HG03135 (cell line): ENCODE results near the gene PUS10.
"Not testable (repeated sequence)": the region's sequence is repeated elsewhere in the genome, so short reads cannot be mapped to it uniquely, and the experiment has no call there.

Source experiments
- ATAC-seq: cut with Tn5 transposase; IDR thresholded peaks from one replicate; pipeline ENCODE4 v1.9.1; 2021; ENCODE audit warnings: mild to moderate bottlenecking, moderate library complexity; ENCODE audit not compliant: unreplicated experiment

PUS10 gene, protein sequence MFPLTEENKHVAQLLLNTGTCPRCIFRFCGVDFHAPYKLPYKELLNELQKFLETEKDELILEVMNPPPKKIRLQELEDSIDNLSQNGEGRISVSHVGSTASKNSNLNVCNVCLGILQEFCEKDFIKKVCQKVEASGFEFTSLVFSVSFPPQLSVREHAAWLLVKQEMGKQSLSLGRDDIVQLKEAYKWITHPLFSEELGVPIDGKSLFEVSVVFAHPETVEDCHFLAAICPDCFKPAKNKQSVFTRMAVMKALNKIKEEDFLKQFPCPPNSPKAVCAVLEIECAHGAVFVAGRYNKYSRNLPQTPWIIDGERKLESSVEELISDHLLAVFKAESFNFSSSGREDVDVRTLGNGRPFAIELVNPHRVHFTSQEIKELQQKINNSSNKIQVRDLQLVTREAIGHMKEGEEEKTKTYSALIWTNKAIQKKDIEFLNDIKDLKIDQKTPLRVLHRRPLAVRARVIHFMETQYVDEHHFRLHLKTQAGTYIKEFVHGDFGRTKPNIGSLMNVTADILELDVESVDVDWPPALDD

DNA sequence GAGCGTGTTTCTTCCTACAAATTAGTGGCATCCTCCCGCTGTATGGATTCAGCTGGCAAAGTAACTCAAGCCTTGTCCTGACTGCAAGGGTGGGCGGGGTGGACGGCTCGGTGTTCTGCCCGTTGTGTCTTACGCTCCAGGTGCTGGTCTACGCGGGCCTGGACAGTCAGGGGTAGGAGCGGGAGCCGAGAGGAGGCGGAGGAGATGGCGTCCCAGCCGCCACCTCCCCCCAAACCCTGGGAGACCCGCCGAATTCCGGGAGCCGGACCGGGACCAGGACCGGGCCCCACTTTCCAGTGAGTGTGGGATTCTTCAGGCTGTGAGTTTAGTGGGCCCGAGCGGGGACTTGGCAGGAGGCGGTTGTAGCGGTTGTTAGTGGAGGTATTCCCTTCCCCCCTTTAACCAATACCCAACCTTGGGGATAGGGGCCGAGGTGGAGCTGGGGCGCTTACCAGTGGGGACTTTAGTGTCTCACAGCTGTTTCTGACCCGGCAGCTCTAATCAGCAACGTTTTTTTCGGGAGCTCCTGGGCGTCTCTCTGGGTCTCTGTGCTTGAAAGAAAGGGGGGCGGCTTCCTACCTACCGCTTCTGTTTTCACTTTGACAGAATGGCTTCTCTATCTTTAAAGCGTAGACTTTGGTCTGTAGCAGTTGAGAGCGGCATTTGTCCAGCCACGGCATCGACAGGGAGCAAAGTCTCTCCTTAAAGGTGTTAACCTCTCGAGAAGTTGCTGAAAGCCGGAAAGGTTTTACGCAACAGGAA lies at the start of gene PUS10, which contains the start of gene PEX13:
Gene PUS10, minus strand, starts transcription at position 700 of the 762 bp plus-strand sequence. CDS start 6,365 bp downstream, outside the sequence.
Gene PEX13, plus strand, starts transcription at position 165 of the 762 bp plus-strand sequence. Its CDS starts 40 bp downstream, at position 205.
- peak; percentile 72 for ATAC-seq

DNA sequence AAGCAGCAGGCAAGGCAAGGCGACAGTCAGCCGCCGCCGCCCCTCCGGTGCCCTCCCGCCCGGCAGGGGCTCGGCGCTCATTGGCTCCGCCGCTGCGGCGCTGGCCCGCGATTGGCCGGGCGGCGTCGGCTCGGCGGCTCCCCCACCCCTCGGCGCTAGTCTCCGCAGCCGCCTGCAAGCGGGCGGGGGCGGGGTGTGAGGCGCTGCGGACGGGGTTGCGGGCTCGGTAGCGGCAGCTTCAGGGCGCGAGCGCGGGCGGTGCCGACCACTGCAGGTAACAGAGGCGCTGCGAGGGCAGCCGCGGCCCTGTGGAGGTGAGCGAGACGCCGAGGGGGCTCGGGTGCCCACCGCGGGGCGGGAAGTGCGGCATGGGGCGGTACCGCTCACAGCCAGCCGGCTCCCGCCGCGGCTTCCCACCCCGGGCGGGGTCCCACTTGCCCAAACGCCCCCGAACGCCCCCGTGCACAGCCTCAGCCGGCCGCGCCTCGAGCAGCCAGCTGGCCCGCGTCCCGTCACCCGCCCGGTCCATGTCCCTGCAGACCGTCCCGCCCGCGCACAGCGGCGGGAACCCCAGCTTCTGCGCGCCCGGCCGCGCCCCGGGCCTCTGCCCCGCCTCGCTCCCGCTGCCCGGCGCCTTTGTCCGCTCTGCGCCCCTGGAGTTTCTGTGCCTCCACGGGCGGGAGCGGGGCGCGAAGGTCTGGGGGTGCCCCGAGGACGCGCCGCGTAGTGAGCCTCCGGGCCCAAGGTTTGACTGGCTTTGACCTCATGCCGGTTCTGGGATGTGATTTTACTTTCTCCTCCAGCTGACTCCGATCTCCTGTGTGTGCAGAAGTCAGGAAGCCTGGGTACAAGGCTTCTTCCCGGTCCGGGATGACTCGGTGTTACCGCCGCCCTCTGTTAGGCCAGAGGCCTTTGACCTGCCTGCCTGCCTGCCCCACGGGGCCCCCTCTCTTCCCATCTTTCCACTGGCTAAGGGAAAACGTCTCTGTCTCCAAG lies 48.0 kb upstream of the PUS10 start, which contains the start of gene SANBR:
Gene SANBR, plus strand, starts transcription at position 158 of the 996 bp plus-strand sequence. CDS start 4,480 bp downstream, outside the sequence.
- peak; percentile 96 for ATAC-seq

DNA sequence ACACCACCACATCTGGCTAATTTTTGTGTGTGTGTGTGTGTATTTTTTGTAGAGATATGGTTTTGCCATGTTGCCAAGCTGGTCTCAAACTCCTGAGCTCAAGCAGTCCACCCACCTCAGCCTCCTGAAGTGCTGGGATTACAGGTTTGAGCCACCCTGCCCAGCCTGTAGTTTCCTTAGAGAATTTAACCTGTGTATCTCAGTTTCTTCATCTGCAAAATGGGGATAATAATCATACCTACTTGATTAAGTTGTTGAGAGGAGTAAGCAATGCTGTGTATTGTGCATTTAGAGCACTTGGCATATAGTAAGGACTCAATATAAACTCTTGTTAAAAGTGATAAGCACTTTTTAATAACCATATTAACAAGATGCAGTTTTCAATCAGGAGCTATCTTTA lies 41.3 kb upstream of the PUS10 start:
- ATAC-seq: no peak

DNA sequence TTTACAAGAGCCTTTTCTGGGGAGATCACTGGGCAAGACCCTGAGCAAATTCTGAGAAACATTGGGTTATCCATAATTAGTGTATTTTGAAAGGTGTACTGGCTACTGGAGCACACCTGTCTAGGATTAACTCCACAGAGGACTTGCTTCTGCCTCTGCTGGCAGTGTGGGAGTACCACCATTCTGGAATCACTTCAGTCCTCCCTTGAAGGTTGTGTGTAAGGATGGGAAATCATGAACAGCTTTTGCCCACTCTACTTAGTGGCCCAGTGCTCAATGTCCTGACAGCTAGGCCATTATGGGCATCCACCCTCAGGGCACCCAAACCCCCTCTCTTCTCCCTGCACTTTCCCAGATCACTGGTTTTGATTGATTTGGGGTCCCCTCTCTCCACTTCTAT lies 39.5 kb upstream of the PUS10 start:
- no peak for ATAC-seq

DNA sequence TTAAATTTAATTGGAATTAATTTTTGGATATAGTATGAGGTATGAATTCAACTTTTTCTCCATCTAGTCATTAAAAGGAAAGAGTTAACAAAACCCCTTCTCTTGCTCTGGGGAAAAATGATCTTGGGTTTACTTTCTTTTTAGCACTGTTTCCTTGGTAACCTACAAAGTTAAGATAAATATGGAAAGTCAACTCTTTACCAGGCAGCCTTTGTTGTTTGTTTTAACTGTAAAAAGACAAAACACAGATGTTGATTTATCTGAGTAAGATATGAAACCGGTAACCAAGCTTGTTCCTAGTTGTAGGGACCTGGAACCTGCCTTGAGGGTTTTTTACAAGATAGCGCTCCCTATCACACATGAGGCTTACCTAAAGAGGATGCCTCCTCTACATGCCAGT lies 37.5 kb upstream of the PUS10 start:
- no peak for ATAC-seq

DNA sequence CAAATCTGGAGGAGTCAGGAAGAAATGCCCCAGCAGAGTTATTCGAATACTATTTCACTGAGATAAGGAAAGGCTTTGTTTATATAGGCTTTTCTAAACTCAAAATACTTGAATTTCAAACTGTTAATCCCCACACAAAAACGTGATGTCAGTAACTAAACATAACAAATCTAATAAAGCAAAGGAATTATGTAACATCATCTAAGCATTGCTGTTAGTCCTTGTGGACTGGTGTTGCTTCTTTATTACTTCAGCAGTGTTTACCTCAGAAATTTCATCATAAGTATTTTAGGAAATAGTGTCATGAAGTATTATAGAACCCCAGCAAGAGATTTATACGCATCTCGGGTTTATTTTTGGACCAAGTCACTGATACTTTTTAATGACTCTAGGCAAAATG lies 27.9 kb upstream of the PUS10 start:
- no peak for ATAC-seq

DNA sequence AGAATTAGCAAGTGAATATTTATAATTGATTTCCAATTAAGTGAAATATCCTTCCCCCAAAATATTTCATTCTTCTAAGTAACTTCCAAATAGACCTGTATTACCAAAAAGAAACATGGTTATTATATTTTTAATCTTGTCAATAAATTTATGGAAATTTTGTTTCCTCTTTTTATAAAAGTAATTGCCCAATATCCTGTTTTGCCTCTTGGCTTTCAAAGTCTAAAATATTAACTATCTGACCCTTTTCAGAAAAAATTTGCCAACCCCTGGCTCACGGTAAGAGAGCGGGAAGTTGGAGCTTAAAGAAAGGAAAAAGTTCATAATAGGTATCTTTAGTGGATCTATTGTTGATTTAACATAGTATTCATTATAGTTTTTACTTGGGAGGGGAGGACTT lies 27.2 kb upstream of the PUS10 start:
- ATAC-seq: no peak

DNA sequence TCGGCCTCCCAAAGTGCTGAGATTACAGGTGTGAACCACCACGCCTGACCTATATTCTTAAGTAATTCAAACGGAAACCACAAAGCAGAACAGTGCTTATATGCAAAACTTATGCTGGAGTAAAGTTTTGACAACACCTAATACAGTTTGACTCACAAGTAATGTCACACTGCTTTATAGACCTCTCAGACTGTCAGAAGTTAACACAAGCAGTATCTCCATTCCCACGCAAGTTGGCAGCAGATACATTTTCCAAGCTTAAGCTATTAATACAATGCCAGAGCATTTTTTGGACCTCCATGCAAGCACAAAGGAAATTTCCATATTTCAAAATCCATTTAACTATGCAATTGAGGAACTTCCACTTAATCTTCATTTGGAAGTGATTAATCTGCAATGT lies 26.6 kb upstream of the PUS10 start:
- ATAC-seq: no peak

DNA sequence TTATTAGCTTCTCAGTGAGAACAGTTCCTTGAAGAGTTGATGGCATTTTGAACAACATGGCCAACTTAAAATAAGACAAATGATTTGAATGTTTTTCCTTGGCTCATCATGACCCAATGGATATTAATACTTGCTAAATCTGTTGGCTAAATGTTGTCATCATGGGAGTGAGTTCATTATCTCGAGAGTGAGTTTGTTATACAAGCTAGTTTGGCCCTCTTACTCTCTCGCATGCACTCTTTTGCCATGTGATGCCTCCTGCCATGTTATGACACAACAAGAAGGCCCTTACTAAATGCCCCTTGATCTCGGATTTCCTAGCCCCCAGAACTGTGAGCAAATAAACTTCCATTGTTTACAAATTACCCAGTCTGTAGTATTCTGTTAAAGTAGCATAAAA lies 24.8 kb upstream of the PUS10 start:
- no peak for ATAC-seq

DNA sequence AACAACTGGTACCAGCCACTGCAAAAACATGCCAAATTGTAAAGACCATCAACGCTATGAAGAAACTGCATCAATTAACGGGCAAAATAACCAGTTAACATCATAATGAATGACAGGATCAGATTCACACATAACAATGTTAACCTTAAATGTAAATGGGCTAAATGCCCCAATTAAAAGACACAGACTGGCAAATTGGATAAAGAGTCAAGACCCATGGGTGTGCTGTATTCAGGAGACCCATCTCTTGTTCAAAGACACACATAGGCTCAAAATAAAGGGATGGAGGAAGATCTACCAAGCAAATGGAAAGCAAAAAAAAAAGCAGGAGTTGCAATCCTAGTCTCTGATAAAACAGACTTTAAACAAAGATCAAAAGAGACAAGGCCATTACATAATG lies 18.6 kb upstream of the PUS10 start:
- ATAC-seq: not testable (repeated sequence)

DNA sequence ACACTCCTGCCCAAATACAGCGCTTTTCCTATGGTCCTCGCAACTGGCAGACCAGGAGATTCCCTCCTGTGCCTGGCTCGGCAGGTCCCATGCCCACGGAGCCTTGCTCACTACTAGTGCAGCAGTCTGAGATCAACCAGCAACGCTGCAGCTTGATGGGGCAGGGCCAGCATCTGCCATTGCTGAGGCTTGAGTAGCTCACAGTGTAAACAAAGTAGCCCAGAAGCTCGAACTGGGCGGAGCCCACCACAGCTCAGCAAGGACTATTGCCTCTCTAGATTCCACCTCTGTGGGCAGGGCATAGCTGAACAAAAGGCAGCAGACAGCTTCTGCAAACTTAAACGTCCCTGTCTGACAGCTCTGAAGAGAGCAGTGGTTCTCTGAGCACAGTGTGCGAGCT lies 16.5 kb upstream of the PUS10 start:
- ATAC-seq: not testable (repeated sequence)

DNA sequence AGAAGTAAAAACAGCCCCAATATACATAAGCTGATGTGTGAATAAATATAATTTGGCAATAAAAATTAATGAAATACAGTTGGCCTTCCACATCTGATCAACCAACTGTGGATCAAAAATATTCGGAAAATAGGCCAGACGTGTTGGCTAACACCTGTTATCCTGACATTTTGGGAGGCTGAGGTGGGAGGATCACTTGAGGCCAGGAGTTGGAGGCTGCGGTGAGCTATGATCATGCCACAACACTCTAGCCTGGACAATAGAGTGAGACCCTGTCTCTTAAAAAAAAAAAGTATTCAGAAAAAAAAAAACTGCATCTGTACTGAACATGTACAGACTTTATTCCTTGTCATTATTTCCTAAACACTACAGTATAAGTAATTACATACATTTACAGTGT lies 11.5 kb upstream of the PUS10 start:
- no peak for ATAC-seq

DNA sequence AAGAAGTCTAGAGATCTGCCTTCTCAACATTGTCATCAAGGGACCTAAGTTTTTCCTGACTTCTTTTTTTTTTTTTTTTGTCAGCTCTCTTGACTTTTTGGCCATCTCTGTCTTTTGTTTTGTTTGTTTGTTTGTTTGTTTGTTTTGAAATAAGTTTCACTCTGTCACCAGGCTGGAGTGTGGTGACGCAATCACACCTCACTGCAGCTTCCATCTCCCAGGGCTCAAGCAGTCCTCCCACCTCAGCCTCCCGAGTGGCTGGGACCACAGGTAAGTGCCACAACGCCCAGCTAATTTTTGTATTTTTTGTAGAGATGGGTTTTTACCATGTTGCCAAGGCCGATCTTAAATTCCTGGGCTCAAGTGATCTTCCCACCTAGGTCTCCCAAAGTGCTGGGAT lies 5.6 kb upstream of the PUS10 start:
- ATAC-seq: no peak

DNA sequence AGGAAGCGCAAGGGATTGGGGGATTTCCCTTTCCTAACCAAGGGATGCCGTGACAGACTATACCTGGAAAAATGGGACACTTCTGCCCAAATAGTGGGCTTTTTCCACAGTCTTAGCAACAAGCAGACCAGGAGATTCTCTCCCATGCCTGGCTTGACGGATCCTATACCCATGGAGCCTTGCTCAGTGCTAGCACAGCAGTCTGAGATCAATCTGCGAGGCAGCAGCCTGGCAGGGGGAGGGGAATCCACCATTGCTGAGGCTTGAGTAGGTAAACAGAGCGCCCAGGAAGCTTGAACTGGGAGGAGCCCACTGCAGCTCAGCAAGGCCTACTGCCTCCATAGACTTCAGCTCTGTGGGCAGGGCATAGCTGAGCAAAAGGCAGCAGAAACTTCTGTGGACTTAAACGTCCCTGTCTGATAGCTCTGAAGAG lies 3.2 kb upstream of the PUS10 start:
- no peak for ATAC-seq

DNA sequence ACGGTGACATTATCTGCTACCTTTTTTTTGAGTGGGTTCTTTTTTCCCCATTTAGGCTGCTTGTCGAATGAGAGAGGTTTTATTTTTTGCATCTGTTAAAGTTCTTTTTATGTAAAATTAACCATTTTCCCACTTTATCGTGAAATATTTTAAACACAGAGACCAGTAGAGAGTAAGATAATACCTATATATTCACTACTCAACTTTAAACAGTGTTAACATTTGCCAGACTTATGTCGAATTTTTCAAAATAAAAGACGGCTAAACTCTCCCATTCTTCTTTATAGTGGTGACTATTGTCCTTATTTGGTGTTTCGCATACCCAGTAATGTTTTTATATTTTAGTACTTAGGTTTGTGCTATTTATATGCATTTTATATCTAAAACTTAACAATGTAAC lies 743 bp upstream of the PUS10 start:
- ATAC-seq: no peak

DNA sequence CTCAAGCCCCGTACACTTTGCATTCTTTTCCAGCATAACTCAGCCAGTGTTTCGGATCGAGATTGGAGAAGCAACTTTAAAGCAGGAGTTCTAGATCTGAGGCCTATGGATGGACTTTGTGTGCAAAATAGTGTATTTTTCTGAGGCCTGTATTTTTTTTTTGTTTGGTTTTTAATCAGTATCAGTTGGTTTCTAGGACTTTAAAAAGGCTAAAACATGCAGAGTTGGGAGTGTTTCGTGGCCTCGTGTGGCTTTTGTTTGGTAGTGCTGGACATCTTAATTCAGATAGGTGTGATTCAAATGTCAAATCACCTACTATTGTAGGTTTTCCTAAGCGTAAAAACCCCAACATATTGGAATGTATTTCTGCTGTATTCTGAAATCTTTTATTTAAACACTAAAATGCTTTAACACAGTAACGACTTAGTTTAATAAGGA lies 282 bp upstream of the PUS10 start:
- ATAC-seq: no peak

DNA sequence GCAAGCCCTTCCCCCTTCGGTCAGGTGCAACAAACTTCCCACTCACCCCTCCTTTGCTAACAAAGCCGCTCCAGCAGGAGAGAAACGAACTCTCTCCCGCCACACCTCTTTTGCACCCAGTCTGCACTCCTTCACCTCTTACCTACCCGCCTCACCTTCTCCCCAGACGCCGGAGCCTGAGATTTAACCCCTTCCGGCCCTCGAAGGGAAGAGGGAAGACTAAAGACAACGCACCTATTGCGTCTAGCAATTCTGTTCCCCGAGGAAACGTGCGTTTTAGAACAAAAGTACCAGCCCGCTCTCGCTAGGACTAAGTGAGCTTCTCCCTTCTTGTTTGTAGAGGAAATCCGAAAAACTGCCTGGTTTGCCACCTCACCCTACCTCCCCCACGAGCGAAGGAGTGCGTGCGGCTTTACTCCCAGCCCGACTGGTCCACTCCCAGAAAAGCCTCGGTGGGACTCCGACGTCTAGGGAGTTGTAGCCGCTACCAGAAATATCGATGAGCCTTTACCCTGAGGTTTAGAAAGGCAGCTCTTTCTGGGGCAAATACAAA lies 976 bp downstream of the PUS10 start:
- peak; percentile 58 for ATAC-seq

DNA sequence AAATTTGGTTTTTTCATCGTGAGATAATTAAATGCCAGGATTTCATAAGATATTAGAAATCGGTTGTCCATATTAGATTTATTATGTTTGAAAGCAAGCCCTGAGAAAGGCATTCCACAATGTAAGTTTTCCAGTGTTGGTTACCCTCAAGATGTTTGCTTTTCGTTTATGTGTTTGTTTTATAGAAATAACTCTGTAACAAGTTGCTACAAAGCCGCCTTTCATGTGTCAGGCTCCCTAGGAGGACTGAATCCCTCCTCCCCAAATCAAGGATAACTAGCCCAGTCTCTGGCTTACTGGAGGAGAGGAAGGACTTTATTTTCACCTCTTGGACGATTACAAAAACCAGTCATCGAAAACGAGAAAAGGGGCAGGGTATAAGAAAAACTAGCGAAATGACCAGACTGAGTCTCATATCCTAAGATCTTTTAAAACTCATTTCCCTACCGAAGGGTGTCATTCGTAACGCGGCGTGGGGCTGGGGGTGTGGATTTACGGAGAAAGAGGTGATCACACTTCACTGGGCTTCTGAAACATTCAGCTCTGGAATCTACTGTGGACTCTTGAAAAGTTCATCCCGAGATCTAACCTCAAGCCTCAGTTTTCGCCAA lies 1.6 kb downstream of the PUS10 start:
- ATAC-seq: peak; percentile 23

DNA sequence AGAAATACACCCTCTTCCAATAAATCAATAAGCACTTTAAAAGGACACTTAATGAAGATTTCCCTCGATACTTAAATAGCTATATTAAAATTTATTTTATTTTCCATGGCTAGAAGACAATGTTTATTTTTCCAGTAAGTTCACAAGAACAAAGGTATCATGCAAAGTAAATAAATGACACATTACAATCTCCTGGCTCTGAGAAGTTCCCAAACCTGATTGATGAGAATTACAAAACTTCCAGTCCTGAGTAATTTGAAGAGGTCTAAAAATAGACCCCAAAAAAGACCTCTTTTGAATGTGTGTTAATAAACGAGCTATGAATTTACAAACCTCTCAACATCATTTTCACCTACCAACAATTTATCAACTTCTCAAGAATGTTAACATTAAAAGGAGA lies 2.1 kb downstream of the PUS10 start:
- ATAC-seq: no peak

DNA sequence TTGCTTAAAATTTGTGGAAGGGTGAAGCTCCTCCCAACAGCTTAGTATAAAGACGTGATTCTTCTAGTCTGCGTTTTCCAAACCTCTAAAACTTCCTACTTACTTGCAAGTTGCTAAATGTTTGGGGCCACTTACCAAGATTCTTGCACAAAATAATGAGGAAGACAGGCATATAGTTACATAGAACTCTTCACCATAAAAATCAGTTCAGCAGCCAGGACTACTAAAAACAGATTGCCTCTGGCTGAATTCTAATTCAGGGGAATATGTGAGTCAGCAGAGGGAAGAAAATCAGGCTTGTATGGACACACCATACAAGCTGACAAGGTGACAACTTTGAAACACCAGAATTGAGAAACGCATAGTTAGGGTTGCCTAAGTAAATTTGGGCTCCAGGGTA lies 3.3 kb downstream of the PUS10 start:
- no peak for ATAC-seq
